BLaER1 (cell line): ENCODE results near the gene CABLES1.
A peak's percentile ranks its signal among the peaks of the same experiment; 100 is the strongest.

Experiments used
- H3K27ac ChIP-seq: shearing (Covaris generic); formaldehyde crosslinking; 2 replicates; pipeline ENCODE4 v1.8.1; 2022
- H3K27me3 ChIP-seq: shearing (Covaris generic); formaldehyde crosslinking; 2 replicates; pipeline ENCODE4 v1.8.1; 2022
- H3K36me3 ChIP-seq: shearing (Covaris generic); formaldehyde crosslinking; 2 replicates; pipeline ENCODE4 v1.8.1; 2022
- H3K4me1 ChIP-seq: shearing (Covaris generic); formaldehyde crosslinking; 2 replicates; pipeline ENCODE4 v1.8.1; 2022
- H3K4me2 ChIP-seq: shearing (Covaris generic); formaldehyde crosslinking; 2 replicates; pipeline ENCODE4 v1.8.1; 2022
- H3K4me3 ChIP-seq: shearing (Covaris generic); formaldehyde crosslinking; 2 replicates; pipeline ENCODE4 v1.8.1; 2022
- H3K9ac ChIP-seq: shearing (Covaris generic); formaldehyde crosslinking; 2 replicates; pipeline ENCODE4 v1.8.1; 2022
- H3K9me3 ChIP-seq: shearing (Covaris generic); formaldehyde crosslinking; 2 replicates; pipeline ENCODE4 v1.8.1; 2022
- H4K20me1 ChIP-seq: shearing (Covaris generic); formaldehyde crosslinking; 2 replicates; pipeline ENCODE4 v1.8.1; 2022
- Cebpa-rat ChIP-seq: shearing (Covaris generic); IDR thresholded peaks from 2 replicates; pipeline ENCODE4 v1.8.1; 2022

CABLES1 gene

DNA sequence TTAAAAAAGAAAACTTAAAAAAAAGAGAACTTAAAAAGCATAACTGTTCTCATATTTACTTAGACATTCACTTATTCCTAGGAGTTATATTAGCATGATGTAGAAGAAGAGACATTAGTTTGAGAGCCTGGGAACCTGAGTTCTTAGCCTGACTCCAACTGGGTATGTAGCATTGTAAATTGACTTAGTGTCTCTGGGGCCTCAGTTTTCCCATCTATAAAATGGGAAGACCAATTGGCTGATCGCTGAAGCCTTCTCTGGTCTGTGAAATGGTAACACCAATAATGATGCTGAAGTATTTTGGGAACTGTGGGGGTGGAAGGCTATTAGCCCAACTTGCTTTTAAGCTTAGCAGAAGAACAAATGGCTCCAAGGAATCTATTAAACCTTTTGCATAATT lies 55.9 kb downstream of the CABLES1 start:
- Histone ChIP-seq H3K9ac (no peak overlapping the region), H3K4me1 (peaks cover 64% of the 10 kb centered on the region), H3K36me3 (peaks cover 10% of the 10 kb centered on the region; the same call in 1 of the 2 replicates)

DNA sequence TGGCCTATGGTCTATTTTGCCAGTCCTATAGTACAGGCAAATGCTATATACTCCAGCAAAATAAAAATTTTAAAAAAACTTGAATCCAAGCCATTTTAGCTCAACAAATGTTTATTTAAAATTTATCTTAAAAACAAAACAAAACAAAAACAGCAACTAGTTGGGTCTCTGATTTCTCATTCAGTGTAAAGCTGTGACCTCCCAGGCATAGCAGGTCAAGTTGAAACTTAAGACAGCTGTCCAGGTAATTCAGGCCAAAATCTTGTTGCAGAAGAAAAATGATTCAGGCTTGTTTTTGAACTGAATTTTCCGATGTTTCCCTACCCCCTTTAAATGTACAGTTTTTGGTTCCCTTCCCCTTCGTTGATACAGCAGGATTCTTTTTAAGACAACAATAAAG lies 58.5 kb downstream of the CABLES1 start:
- Histone ChIP-seq H3K27ac (no peak overlapping the region), H3K4me2 (no peak overlapping the region), H3K27me3 (no peaks in the 10 kb centered on the region), H3K36me3 (peaks cover 23% of the 10 kb centered on the region), H4K20me1 (no peaks in the 10 kb centered on the region), H3K9me3 (no peaks in the 10 kb centered on the region), H3K9ac (no peak overlapping the region), H3K4me3 (no peak overlapping the region), H3K4me1 (peaks cover 71% of the 10 kb centered on the region)
- no peak for TF ChIP-seq Cebpa-rat

More for the DNA sequence above, 55.9 kb downstream of the CABLES1 start:
- Histone ChIP-seq H3K4me3 (no peak overlapping the region), H3K9me3 (no peaks in the 10 kb centered on the region), H3K27me3 (no peaks in the 10 kb centered on the region), H4K20me1 (no peaks in the 10 kb centered on the region), H3K4me2 (no peak overlapping the region), H3K27ac (no peak overlapping the region)
- TF ChIP-seq Cebpa-rat: no peak

DNA sequence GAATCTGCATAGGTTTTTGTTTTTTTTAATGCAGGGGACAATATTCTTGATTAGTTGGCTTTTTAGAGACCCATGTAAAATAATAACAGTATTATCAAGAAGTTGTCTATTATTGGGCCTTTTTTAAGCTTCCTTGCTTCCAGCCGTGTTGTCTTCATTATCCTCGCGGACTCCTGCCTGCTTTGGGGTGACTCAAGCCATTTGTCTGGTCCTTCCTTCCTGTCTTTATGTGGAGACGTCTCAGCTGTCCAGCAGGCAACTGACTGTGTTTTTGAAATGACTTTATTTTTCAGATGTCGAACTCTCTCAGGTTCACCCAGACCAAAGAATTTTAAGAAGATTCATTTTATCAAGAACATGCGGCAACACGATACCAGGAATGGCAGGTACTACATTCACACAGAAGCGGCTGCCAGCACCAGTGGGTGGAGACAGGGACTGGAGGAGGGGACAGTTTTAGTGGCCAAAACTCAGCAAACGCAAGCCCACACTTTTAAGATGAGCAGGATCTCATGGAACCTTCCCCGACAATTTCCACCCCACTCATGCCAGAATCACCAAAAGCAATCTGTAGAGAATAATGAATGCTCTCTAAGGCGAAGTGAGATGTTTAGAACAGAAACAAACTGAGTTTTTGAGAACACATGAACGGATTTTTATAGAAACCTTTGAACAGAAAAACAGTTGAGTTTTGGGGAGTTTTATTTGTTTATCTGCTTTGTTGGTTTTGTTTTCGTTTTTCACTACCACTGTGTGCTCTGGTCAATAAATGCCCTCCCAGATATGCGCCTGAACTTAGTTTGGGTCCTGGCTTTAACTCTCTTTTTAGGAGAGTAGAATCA lies 59.1 kb downstream of the CABLES1 start:
- Histone ChIP-seq H3K36me3 (peaks cover 22% of the 10 kb centered on the region), H3K27ac (no peak overlapping the region), H3K4me2 (peak overlapping the region; percentile 10; the same call in 1 of the 2 replicates), H3K9ac (no peak overlapping the region), H3K9me3 (no peaks in the 10 kb centered on the region), H4K20me1 (no peaks in the 10 kb centered on the region), H3K4me1 (peaks cover 71% of the 10 kb centered on the region), H3K4me3 (no peak overlapping the region), H3K27me3 (no peaks in the 10 kb centered on the region)
- TF ChIP-seq Cebpa-rat: no peak

DNA sequence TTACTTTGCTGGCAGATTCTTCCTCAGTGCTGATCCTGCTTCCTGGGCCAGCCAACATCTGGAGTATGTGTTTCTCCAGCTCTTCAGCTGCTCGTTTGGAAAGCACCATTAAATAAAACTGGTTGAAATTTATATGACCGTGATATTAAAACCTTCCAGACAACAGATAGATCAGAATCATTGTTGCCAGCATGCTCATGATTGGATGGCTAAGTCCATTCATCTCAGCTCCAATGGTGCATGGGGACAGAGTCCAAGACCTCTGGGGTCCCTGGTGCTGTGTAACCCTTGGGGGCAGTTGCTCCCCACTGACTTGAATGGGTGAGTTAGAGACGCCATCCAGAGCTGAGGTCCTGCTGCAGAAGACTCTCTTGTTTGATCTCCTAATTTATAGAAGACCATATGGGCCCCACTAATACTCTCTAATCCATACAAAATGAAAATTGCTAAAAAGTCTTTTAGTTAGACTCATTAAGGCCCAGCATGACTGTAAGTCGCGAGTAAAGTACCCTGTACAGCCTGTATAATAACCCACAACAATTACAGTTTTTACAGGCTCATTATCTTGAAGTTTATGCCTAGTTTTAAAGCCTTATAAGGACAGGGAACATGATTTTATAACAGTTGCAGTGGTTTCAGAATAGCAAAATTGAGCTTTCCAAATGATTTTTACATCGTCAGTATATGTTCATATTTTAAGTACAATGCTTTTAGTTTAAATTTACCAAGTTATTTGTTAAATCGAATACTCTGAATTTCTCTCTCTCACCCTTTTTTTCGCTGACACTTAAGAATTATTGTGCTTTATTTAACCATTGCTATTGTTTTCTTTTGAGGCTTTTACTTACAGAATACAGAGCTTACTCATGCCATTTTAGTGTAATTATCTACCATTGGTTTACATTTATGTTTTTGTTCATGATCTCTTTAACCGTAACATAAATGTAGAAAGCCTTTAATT lies 60.0 kb downstream of the CABLES1 start:
- Histone ChIP-seq H3K27me3 (no peaks in the 10 kb centered on the region), H3K9ac (no peak overlapping the region), H3K36me3 (peaks cover 15% of the 10 kb centered on the region), H3K27ac (no peak overlapping the region), H4K20me1 (no peaks in the 10 kb centered on the region), H3K4me3 (no peak overlapping the region), H3K4me2 (no peak overlapping the region), H3K9me3 (no peaks in the 10 kb centered on the region), H3K4me1 (peaks cover 73% of the 10 kb centered on the region)
- no peak for TF ChIP-seq Cebpa-rat

DNA sequence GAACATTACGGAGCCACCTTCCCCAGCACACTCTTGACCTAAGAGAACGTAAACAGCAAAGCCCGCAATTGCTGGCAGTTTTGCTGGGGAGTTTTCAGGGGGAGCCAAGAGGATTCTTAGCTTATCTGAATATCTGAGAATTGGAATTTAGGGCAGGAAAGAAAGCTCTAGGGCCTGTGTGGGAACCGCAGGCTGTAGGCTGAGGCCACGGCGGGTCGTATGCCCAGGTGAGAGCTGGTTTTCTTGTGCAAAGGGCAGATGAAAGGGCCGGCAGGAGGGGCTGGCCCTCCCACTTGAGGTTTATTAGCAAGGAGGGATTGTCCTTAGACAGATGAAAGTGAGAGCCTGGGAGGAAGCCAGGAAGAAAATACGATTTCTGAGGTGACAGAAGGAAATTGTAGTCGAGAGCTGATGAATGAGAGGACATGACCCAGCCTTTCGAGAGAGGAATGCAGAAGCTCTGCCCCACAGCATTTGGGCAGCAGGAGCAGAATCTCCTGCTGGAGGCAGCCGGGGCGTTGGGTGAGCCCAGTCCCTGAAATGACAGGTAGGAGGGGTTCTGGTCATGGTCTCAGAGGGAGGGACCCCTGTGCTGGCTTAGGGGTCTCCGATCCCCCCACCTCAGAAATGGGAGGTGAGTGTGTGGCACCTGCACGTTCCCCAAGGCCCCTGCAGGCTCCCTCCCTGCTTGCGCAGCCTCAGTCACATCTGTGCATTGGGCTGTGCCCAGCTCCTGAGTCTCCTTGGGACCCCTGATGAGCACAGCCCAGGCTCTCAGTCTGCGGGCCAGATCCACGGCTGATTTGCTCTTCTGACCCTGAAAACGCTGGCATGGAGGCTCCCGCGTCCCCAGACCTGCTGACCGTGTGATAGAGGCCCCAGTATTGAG lies 61.1 kb downstream of the CABLES1 start:
- H3K27me3 ChIP-seq: no peaks in the 10 kb centered on the region
- no peaks in the 10 kb centered on the region for H4K20me1 ChIP-seq
- H3K36me3 ChIP-seq: peaks cover 13% of the 10 kb centered on the region
- no peak overlapping the region for H3K4me3 ChIP-seq
- H3K4me1 ChIP-seq: peaks cover 81% of the 10 kb centered on the region
- no peak for TF ChIP-seq Cebpa-rat
- no peak overlapping the region for H3K4me2 ChIP-seq
- H3K9me3 ChIP-seq: no peaks in the 10 kb centered on the region
- no peak overlapping the region for H3K9ac ChIP-seq
- H3K27ac ChIP-seq: 0 out of 2 replicates have a peak overlapping the region, but pooled peaks have one; percentile 6

DNA sequence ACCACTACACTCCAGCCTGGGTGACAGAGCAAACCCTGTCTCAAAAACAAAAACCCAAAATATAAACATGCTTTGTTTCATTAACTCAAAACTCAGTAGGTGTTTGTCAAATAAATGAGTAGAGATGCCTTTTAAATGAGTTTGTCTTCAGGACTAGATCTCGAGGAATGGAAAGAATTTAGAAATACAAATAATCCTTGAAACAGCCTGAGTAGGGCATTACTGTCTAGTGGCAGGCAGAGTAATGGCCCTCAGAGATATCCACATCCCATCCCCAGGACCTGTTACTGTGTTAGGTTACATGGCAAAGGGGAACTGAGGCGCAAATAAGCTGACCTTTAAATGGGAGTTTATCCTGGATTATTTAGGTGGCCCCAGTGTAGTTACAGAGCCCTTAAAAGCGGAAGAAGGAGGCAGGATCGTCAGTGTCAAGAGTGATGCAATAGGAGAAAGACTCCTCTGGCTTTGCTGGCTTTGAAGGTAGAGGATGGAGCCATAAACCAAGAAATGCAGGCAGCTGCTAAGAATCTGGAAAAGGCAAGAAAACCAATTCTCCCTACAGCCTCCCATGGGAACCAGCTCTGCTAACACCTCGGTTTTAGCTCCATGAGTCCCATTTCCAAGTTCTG lies 63.0 kb downstream of the CABLES1 start:
- H3K27ac ChIP-seq: no peak overlapping the region

DNA sequence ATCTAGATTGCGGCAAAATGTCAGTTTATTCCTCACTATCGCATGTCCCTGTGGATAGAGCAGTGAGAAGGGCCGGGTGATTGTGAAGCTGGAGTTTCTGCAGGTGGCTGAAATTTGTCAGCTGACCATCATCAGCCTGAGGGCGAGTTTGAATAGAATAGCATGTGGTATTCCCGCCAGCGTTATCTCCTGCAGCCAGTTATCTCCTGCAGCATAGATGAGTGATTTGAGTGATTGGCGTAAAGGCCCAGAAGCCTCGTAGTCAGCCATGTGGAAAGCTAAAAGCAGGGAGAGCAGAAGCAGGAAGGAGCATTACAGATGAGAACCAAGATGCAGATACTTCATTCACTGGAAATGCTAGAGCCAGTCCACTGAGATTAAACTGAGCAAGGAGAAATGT lies 65.5 kb downstream of the CABLES1 start:
- H4K20me1 ChIP-seq: no peaks in the 10 kb centered on the region
- peaks cover 87% of the 10 kb centered on the region for H3K4me1 ChIP-seq
- H3K9ac ChIP-seq: no peak overlapping the region
- TF ChIP-seq Cebpa-rat: no peak
- peak overlapping the region; percentile 89 for H3K27ac ChIP-seq
- peaks cover 19% of the 10 kb centered on the region for H3K9me3 ChIP-seq
- peaks cover 28% of the 10 kb centered on the region for H3K36me3 ChIP-seq
- no peaks in the 10 kb centered on the region for H3K27me3 ChIP-seq
- H3K4me3 ChIP-seq: no peak overlapping the region
- peak overlapping the region; percentile 77 for H3K4me2 ChIP-seq

More for the DNA sequence above, 63.0 kb downstream of the CABLES1 start:
- Histone ChIP-seq H3K4me3 (no peak overlapping the region), H3K36me3 (peaks cover 13% of the 10 kb centered on the region), H4K20me1 (no peaks in the 10 kb centered on the region), H3K4me1 (peaks cover 81% of the 10 kb centered on the region), H3K27me3 (no peaks in the 10 kb centered on the region), H3K9me3 (no peaks in the 10 kb centered on the region; the same call in 1 of the 2 replicates), H3K4me2 (no peak overlapping the region), H3K9ac (no peak overlapping the region)
- no peak for TF ChIP-seq Cebpa-rat

DNA sequence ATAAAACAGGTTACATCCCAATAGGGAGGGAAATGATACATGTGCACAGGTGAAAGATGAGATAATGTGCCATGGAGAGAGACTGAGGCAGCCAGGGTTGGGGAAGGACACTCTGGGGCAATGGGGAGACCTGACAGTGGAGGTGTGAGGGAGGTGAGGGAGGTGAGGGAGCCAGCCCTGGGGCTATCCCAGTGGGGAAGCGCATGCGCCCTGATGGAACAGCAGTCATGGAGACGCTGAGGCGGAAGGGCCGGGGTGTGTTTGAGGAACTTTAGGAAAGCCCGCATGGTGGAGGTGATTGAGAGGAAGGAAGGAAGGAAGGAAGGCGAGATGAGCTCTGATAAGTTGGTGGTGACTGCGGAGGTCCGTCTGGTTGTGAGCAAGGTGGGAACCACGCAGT lies 66.5 kb downstream of the CABLES1 start:
- no peak for TF ChIP-seq Cebpa-rat
- Histone ChIP-seq H3K4me3 (0 out of 2 replicates have a peak overlapping the region, but pooled peaks have one; percentile 18), H3K27ac (peak overlapping the region; percentile 89), H3K4me2 (peak overlapping the region; percentile 77), H3K9me3 (peaks cover 29% of the 10 kb centered on the region), H3K4me1 (peaks cover 89% of the 10 kb centered on the region), H4K20me1 (no peaks in the 10 kb centered on the region), H3K36me3 (peaks cover 32% of the 10 kb centered on the region), H3K9ac (no peak overlapping the region), H3K27me3 (no peaks in the 10 kb centered on the region)
